Measurements from ENCODE around the gene PYDC2. TPM values are rescaled to one million over a fixed set of nuclear protein-coding genes. Genes with fewer than 3 reads are reported as not detected.
A peak's percentile ranks its signal among the peaks of the same experiment; 100 is the strongest.

The PYDC2 gene
- total and polyA plus RNA-seq, 12 donors: 63.2 TPM; not detected in 11

DNA sequence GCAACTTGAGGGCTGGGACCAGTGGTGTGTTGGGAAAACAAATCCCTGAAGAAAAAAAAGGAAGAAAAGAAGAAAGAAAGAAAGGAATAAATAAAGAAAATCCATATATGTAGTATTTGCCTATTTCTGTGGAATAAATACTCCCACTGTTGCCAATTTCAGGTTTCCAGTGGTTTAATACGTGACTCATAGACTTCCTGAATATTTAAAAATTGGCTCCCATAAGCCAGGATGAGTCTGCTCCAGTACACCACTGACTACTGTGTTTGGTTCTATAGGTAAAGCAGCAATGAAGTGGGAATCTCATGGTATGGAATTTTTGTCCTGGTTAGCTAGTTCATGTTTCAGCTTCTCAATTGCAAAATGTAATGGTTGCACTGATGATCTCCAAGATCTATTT is 31.6 kb downstream of the PYDC2 start:
- 59 to 74% (median 63%) methylated on average over 1 of the region's 1 CpG for WGBS, 4 donors
- intact Hi-C loops (cut with DNase I): no loop called here
- no peak for DNase-seq
- Histone ChIP-seq H3K36me3 (replicated peaks in 1 of 2) (no peaks in the 10 kb centered on the region), H3K9me3 (replicated peaks in 1 of 3) (no peaks in the 10 kb centered on the region), H3K4me1 (replicated peaks in 1 of 2) (no peaks in the 10 kb centered on the region), H3K27me3 (no peaks in the 10 kb centered on the region), H3K4me3 (no peak overlapping the region), H3K27ac (no peak overlapping the region)
- no peak for TF ChIP-seq CTCF (IDR thresholded peaks at IDR 0.05)
- no peak for TF ChIP-seq POLR2A (IDR thresholded peaks at IDR 0.05)

- Histone ChIP-seq H3K9me3 (replicated peaks in 1 of 3) (no peaks in the 10 kb centered on the region), H3K27me3 (no peaks in the 10 kb centered on the region), H3K27ac (no peak overlapping the region), H3K36me3 (replicated peaks in 1 of 2) (no peaks in the 10 kb centered on the region), H3K4me1 (replicated peaks in 1 of 2) (no peaks in the 10 kb centered on the region), H3K4me3 (no peak overlapping the region)
- intact Hi-C loops (cut with DNase I): no loop called here
- TF ChIP-seq POLR2A (IDR thresholded peaks at IDR 0.05) (no peak), CTCF (IDR thresholded peaks at IDR 0.05) (no peak)
- no peak for DNase-seq
Observed at GRCh38 chr3:191493336-191493735, 32.4 kb downstream of the PYDC2 start.

GRCh38 chr3:191499307-191500080 is 38.5 kb downstream of the PYDC2 start:
- H3K4me3 ChIP-seq: peak overlapping the region in 1 of 4 donors; percentile 38
- DNase-seq: peak; percentile 70 to 84 (median 76)

DNA sequence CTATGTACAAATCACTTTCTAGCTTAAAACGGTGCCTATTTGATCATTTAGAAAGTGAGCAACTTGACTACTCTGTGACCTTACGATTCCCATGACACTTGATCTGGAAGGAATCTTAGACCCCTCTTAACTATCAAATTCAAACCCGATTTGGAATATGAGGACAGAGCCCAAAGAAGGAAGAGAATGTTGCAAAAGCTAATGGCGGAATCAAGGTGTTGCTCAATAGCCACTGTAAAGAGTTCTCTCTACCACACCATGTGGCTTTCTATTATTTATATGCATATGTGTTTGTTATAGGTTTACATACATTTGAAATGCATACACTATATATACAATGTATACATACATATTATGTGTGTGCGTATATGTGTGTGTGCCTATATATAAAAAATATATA is 39.9 kb downstream of the PYDC2 start:
- no peak for TF ChIP-seq CTCF (IDR thresholded peaks at IDR 0.05)
- no peak for TF ChIP-seq POLR2A (IDR thresholded peaks at IDR 0.05)
- WGBS, 4 donors: 90 to 97% (median 93%) methylated on average over 5 of the region's 5 CpGs
- intact Hi-C loops (cut with DNase I): no loop called here
- H3K4me3 ChIP-seq: no peak overlapping the region
- H3K27me3 ChIP-seq: no peaks in the 10 kb centered on the region
- no peaks in the 10 kb centered on the region for H3K9me3 ChIP-seq (replicated peaks in 1 of 3)
- no peaks in the 10 kb centered on the region for H3K36me3 ChIP-seq (replicated peaks in 1 of 2)
- no peak for DNase-seq
- no peak overlapping the region for H3K27ac ChIP-seq
- no peaks in the 10 kb centered on the region for H3K4me1 ChIP-seq (replicated peaks in 1 of 2)

More at GRCh38 chr3:191499307-191500080, 38.5 kb downstream of the PYDC2 start:
- no peaks in the 10 kb centered on the region for H3K36me3 ChIP-seq (replicated peaks in 1 of 2)
- no peaks in the 10 kb centered on the region for H3K4me1 ChIP-seq (replicated peaks in 1 of 2)
- intact Hi-C loops (cut with DNase I): no loop called here
- H3K27me3 ChIP-seq: no peaks in the 10 kb centered on the region
- TF ChIP-seq CTCF (IDR thresholded peaks at IDR 0.05): no peak
- TF ChIP-seq POLR2A (IDR thresholded peaks at IDR 0.05): no peak
- WGBS, 4 donors: 20 to 23% (median 21%) methylated on average over 13 to 20 of the region's 20 CpGs
- no peaks in the 10 kb centered on the region for H3K9me3 ChIP-seq (replicated peaks in 1 of 3)
- H3K27ac ChIP-seq: no peak overlapping the region

Measured in adrenal gland (tissue), 12 donors.